VCaP (cell line): ENCODE data around the gene BCAS3.

Experiments used
- H3K27ac ChIP-seq: fragments of 450-650 bp; 2 replicates; pipeline ENCODE4 v1.5.1; 2017
- TF ChIP-seq, protein P1 (sequence below): fragments of 450-650 bp; conservative IDR thresholded peaks from 2 replicates; pipeline ENCODE4 v1.5.1; 2017; ENCODE audit warnings: mild to moderate bottlenecking, moderate library complexity

Gene BCAS3

DNA sequence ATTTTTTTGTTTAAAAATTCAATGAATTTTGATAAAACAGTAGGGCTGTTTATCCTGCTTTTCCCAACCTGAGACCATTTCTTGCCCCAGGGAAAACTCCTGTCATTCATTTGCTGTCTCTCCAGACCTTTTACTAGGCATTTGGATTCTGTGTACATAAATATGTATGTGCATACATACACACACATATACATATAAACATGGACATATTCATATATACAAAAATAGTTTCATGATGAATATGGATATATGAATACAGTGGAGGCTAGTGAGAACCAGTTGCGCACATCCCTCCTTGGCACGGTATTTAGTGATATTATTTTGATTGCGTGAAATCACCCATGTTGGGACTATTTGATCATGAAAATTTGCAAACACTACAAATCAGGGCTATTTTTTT lies 269.9 kb downstream of the BCAS3 start:
- no peak overlapping the region for H3K27ac ChIP-seq
- TF ChIP-seq, protein P1, sequence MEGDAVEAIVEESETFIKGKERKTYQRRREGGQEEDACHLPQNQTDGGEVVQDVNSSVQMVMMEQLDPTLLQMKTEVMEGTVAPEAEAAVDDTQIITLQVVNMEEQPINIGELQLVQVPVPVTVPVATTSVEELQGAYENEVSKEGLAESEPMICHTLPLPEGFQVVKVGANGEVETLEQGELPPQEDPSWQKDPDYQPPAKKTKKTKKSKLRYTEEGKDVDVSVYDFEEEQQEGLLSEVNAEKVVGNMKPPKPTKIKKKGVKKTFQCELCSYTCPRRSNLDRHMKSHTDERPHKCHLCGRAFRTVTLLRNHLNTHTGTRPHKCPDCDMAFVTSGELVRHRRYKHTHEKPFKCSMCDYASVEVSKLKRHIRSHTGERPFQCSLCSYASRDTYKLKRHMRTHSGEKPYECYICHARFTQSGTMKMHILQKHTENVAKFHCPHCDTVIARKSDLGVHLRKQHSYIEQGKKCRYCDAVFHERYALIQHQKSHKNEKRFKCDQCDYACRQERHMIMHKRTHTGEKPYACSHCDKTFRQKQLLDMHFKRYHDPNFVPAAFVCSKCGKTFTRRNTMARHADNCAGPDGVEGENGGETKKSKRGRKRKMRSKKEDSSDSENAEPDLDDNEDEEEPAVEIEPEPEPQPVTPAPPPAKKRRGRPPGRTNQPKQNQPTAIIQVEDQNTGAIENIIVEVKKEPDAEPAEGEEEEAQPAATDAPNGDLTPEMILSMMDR: no peak

DNA sequence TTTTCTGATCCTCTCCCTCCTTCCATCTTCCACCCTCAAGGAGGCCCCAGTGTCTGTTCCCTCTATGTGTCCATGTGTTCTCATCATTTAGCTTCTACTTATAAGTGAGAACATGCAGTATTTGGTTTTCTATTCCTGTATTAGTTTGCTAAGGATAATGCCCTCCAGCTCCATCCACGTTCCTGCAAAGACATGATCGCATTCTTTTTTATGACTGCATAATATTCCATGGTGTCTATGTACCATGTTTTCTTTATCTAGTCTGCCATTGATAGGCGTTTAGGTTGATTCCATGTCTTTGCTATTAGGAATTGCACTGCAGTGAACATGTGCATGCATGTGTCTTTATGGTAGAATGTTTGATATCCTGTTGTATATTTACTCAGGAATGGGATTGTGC lies 275.1 kb downstream of the BCAS3 start:
- no peak overlapping the region for H3K27ac ChIP-seq
- TF ChIP-seq, protein P1: no peak

DNA sequence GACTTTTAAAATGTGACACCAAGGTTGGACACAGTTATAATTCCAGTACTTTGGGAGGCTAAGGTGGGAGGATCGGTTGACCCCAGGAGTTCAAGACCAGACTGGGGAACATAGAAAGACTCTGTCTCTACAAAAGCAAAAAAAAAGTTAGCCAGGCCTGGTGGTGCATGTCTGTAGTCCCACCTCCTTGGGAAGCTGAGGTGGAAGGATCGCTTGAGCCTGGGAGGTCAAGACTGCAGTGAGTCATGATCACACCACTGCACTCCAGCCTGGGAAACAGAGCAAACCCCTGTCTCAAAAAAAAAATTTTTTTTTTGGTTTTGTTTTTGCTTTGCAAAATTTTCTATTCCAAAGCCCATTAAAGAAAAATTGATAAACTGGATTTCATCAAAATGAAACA lies 281.4 kb downstream of the BCAS3 start:
- H3K27ac ChIP-seq: no peak overlapping the region
- TF ChIP-seq, protein P1: no peak

DNA sequence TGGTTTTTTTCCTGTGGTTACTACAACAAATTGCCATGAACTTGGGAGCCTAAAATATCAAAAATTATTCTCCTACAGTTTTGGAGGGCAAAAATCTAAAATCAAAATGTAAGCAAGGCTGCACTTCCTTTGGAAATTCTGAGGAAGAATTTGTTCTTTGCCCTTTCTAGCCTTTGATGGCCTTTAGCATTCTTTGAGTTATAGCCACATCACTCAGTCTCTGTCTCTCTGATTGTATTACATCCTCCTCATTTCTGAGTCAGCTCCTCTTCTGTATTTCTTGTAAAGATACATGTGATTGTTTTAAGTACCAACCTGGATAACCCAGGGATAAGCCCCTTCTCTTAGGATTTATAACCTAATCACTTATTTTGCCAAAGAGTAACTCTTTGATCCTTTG lies 282.0 kb downstream of the BCAS3 start:
- no peak overlapping the region for H3K27ac ChIP-seq
- TF ChIP-seq, protein P1: no peak

DNA sequence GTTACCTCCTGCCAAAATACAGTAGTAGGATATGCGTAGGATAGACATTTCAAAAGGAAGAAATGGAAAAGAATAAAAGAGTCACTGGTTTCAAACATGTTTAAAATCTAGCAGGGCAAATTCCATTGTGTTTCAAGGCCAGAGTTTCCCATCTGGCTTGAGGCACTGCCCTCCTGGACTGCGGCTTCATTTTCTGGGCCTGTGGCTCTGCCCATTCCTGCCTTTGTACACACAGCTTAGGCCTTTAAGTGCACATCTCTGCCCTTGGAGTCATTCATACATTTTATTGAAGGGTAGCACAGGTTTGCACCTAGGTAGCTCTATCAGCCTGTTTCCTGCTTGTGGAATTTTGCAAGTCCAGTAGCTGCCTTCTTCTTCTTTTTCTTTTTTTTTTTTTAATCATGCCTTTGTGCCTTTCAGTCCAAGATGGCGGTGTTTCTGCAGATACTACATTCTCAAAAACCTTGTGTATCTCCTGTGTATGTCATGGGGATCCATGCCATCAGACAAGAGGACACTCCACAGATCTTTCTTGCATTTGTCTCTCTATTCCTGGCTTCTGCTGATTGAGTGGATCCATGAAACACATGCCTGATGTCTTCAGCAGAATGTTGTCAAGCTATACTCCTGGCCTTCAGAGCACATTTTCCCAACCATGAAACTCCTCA lies 282.9 kb downstream of the BCAS3 start:
- H3K27ac ChIP-seq: no peak overlapping the region
- TF ChIP-seq, protein P1: no peak

DNA sequence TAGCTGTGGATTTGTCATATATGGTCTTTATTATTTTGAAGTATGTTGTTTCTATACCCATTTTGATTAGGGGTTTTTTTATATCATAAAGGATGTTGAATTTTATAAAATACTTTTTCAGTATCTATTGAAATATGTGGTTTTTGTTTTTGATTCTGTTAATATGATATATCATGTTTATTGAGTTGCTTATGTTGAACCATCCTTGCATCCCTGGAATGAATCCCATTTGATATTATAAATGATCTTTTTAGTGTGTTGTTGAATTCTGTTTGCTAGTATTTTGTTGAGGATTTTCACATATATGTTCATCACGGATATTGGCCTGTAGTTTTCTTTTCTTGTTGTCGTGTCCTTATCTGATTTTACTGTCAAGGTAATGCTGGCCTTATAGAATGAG lies 286.5 kb downstream of the BCAS3 start:
- TF ChIP-seq, protein P1: no peak
- H3K27ac ChIP-seq: no peak overlapping the region

DNA sequence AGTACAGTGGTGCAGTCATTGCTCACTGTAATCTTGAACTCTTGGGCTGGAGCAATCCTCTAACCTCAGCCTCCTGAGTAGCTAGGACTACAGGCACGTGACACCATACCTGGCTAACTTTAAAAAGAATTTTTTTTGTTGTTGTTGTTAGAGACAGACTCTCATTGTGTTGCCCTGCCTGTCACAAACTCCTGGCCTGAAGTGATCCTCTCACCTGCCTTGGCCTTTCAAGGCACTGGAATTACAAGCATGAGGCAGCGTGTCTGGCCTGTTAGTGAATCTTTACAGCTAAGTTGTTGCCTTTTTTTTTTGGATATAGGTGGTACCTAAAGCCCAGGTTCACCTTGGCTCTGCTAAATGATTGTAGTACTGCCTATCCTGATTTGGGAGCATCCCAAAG lies 290.6 kb downstream of the BCAS3 start:
- H3K27ac ChIP-seq: no peak overlapping the region
- TF ChIP-seq, protein P1: no peak
